ENCODE results near the gene LTF. TPM values are rescaled to one million over a fixed set of nuclear protein-coding genes. Genes with fewer than 3 reads are reported as not detected.
"Not testable (repeated sequence)": the region's sequence is repeated elsewhere in the genome, so short reads cannot be mapped to it uniquely, and the experiment has no call there.

The LTF gene
- total RNA-seq, 2 donors from 2014 or later: not detected

GRCh38 chr3:46406443-46406787 lies 58.3 kb downstream of the LTF start:
- ATAC-seq: peak; percentile 38
- peaks cover 26% of the 10 kb centered on the region for H3K27me3 Mint-ChIP-seq
- peak overlapping the region; percentile 72 for H3K27ac Mint-ChIP-seq
- H3K4me1 Mint-ChIP-seq: peaks cover 6% of the 10 kb centered on the region
- no peaks in the 10 kb centered on the region for H3K36me3 Mint-ChIP-seq (ENCODE audit: low read depth)
- peak overlapping the region; percentile 69 for H3K4me3 Mint-ChIP-seq
- H3K9me3 ChIP-seq (ENCODE audit: control insufficient read depth, low read length, poor library complexity, severe bottlenecking): no peaks in the 10 kb centered on the region
- DNase-seq: no peak

GRCh38 chr3:46405301-46406019 lies 59.2 kb downstream of the LTF start:
- Mint-ChIP-seq H3K4me3 (no peak overlapping the region), H3K27ac (peak overlapping the region; percentile 72), H3K4me1 (peaks cover 3% of the 10 kb centered on the region), H3K36me3 (ENCODE audit: low read depth) (no peaks in the 10 kb centered on the region), H3K27me3 (peaks cover 21% of the 10 kb centered on the region)
- ATAC-seq (no peak), DNase-seq (no peak)
- no peaks in the 10 kb centered on the region for H3K9me3 ChIP-seq (ENCODE audit: control insufficient read depth, low read length, poor library complexity, severe bottlenecking)

DNA sequence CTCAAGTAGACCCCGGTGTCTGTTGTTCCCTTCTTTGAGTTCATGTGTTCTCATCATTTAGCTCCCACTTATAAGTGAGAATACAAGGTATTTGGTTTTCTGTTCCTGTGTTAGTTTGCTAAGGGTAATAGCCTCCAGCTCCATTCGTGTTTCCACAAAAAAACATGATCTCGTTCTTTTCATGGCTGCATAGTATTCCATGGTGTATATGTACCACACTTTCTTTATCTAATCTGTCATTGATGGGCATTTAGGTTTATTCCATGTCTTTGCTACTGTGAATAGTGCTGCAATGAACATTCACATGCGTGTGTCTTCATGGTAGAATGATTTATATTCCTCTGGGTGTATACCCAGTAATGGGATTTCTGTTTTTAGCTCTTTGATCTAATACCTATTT lies 61.8 kb downstream of the LTF start:
- not testable (repeated sequence) for H3K27ac Mint-ChIP-seq; ATAC-seq; H3K4me1 Mint-ChIP-seq; H3K9me3 ChIP-seq (ENCODE audit: control insufficient read depth, low read length, poor library complexity, severe bottlenecking); H3K4me3 Mint-ChIP-seq; DNase-seq; H3K36me3 Mint-ChIP-seq (ENCODE audit: low read depth)
- peaks cover 13% of the 10 kb centered on the region for H3K27me3 Mint-ChIP-seq

DNA sequence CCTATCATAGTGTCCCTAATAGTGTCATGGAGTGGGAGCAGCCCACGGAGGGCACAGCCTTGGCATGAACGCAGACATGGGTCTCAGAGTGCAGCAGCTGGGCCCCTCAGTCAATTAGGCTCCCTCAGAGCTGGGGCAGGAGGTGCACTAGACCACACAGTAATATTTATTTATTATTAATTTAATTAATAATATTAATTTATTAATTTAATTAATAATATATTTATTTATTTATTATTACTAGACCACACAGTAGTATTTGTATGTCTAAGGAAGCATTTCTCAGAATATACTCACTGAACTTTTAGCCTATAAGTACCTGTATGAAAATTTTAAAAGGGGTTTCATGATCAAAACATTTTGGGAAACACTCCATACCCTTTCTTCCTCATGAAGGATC lies 63.1 kb downstream of the LTF start:
- DNase-seq (no peak), ATAC-seq (no peak)
- H3K27me3 Mint-ChIP-seq: peaks cover 13% of the 10 kb centered on the region
- no peak overlapping the region for H3K27ac Mint-ChIP-seq
- H3K4me3 Mint-ChIP-seq: no peak overlapping the region
- peaks cover under 1% of the 10 kb centered on the region for H3K4me1 Mint-ChIP-seq
- no peaks in the 10 kb centered on the region for H3K9me3 ChIP-seq (ENCODE audit: control insufficient read depth, low read length, poor library complexity, severe bottlenecking)
- H3K36me3 Mint-ChIP-seq (ENCODE audit: low read depth): no peaks in the 10 kb centered on the region

GRCh38 chr3:46400846-46401245 lies 63.9 kb downstream of the LTF start:
- Mint-ChIP-seq H3K27ac (no peak overlapping the region), H3K36me3 (ENCODE audit: low read depth) (no peaks in the 10 kb centered on the region), H3K4me3 (no peak overlapping the region), H3K27me3 (peaks cover 11% of the 10 kb centered on the region), H3K4me1 (no peaks in the 10 kb centered on the region)
- ATAC-seq (no peak), DNase-seq (no peak)
- H3K9me3 ChIP-seq (ENCODE audit: control insufficient read depth, low read length, poor library complexity, severe bottlenecking): no peaks in the 10 kb centered on the region

- Mint-ChIP-seq H3K4me1 (peaks cover 3% of the 10 kb centered on the region), H3K27me3 (peaks cover 14% of the 10 kb centered on the region), H3K4me3 (no peak overlapping the region), H3K36me3 (ENCODE audit: low read depth) (peaks cover under 1% of the 10 kb centered on the region), H3K27ac (no peak overlapping the region)
- no peaks in the 10 kb centered on the region for H3K9me3 ChIP-seq (ENCODE audit: control insufficient read depth, low read length, poor library complexity, severe bottlenecking)
- ATAC-seq (no peak), DNase-seq (no peak)
Measured at GRCh38 chr3:46400000-46400734, 64.5 kb downstream of the LTF start.

GRCh38 chr3:46399557-46399956 lies 65.1 kb downstream of the LTF start:
- Mint-ChIP-seq H3K27me3 (peaks cover 20% of the 10 kb centered on the region), H3K4me1 (peaks cover 3% of the 10 kb centered on the region), H3K36me3 (ENCODE audit: low read depth) (peaks cover 4% of the 10 kb centered on the region), H3K27ac (no peak overlapping the region), H3K4me3 (no peak overlapping the region)
- DNase-seq: no peak
- H3K9me3 ChIP-seq (ENCODE audit: control insufficient read depth, low read length, poor library complexity, severe bottlenecking): no peaks in the 10 kb centered on the region
- ATAC-seq: no peak

- Mint-ChIP-seq H3K27ac (no peak overlapping the region), H3K4me1 (peaks cover 3% of the 10 kb centered on the region), H3K4me3 (no peak overlapping the region), H3K27me3 (peaks cover 23% of the 10 kb centered on the region), H3K36me3 (ENCODE audit: low read depth) (peaks cover 7% of the 10 kb centered on the region)
- ATAC-seq (no peak), DNase-seq (no peak)
- no peaks in the 10 kb centered on the region for H3K9me3 ChIP-seq (ENCODE audit: control insufficient read depth, low read length, poor library complexity, severe bottlenecking)
Measured at GRCh38 chr3:46399098-46399497, 65.6 kb downstream of the LTF start.

DNA sequence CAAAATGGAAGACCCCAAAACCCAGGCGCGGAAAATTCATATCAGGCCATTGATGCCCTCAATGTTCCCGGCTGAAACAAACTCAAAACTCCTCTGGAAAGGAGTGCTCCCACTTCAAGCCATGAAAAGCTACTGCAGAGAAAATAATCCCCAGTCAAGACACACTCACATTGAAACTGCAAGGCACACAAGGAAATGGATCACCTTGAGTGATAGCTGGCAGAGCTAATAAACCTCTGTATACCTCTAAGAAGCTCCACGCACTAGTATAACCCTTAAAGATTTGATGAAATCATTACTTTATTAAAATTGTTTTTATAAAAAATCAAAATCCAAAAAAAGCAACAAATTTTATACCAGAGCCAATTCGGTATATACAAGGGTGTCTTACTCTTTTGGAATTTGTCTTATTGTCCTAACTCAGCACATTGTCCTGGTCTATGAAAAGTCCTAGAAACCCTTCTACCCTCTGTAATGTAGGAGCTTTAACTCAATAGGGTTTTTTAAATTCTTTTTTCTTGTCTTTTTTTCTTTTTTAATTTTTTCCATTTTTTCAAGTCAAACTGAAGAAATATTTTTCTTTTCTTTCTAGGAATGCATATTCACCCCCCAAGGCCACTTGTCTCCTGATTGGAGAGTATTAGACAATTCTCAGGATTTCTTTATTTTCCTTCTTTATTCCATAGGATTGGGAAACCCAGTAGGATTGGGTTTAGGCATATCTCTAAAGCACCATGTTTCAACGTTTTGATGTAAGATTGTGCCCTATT lies 66.3 kb downstream of the LTF start:
- H3K9me3 ChIP-seq (ENCODE audit: control insufficient read depth, low read length, poor library complexity, severe bottlenecking): no peaks in the 10 kb centered on the region
- Mint-ChIP-seq H3K4me1 (peaks cover 3% of the 10 kb centered on the region), H3K4me3 (no peak overlapping the region), H3K27me3 (peaks cover 17% of the 10 kb centered on the region), H3K27ac (no peak overlapping the region), H3K36me3 (ENCODE audit: low read depth) (peaks cover 7% of the 10 kb centered on the region)
- ATAC-seq: no peak
- DNase-seq: no peak

DNA sequence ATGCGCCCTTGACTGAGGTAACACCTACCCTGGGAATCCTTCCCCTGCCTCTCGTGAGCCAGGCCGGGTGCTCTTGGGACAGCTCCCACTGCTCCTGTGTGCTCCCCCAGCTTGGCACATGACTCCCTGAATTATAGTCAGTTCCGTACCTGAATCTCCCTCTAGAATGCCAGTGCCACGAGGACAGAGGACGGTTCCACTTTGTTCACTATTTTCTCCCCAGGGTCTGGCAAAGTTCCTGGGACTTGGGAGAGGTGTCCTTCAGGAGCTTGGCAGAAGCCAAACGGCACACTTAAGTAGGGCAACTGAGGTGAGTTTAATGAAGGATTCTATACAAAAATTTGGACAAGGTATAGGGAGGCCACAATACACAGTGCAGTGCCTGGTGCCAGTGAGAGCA lies 67.6 kb downstream of the LTF start:
- Mint-ChIP-seq H3K4me1 (peaks cover 3% of the 10 kb centered on the region), H3K36me3 (ENCODE audit: low read depth) (peaks cover 7% of the 10 kb centered on the region), H3K27ac (no peak overlapping the region), H3K27me3 (peaks cover 17% of the 10 kb centered on the region), H3K4me3 (no peak overlapping the region)
- DNase-seq: no peak
- no peaks in the 10 kb centered on the region for H3K9me3 ChIP-seq (ENCODE audit: control insufficient read depth, low read length, poor library complexity, severe bottlenecking)
- no peak for ATAC-seq

- no peak overlapping the region for H3K27ac Mint-ChIP-seq
- DNase-seq (no peak), ATAC-seq (no peak)
- peaks cover 7% of the 10 kb centered on the region for H3K36me3 Mint-ChIP-seq (ENCODE audit: low read depth)
- H3K27me3 Mint-ChIP-seq: peaks cover 17% of the 10 kb centered on the region
- no peak overlapping the region for H3K4me3 Mint-ChIP-seq
- peaks cover 3% of the 10 kb centered on the region for H3K4me1 Mint-ChIP-seq
- no peaks in the 10 kb centered on the region for H3K9me3 ChIP-seq (ENCODE audit: control insufficient read depth, low read length, poor library complexity, severe bottlenecking)
Measured at GRCh38 chr3:46395766-46396530, 68.8 kb downstream of the LTF start.

GRCh38 chr3:46395210-46395661 lies 69.5 kb downstream of the LTF start:
- ATAC-seq (no peak), DNase-seq (no peak)
- no peak overlapping the region for H3K27ac Mint-ChIP-seq
- H3K9me3 ChIP-seq (ENCODE audit: control insufficient read depth, low read length, poor library complexity, severe bottlenecking): no peaks in the 10 kb centered on the region
- H3K4me3 Mint-ChIP-seq: peak overlapping the region; percentile 5
- peaks cover 17% of the 10 kb centered on the region for H3K27me3 Mint-ChIP-seq
- H3K4me1 Mint-ChIP-seq: peaks cover 3% of the 10 kb centered on the region
- peaks cover 7% of the 10 kb centered on the region for H3K36me3 Mint-ChIP-seq (ENCODE audit: low read depth)
